ENCODE results near the gene GCSH. TPM values are rescaled to one million over a fixed set of nuclear protein-coding genes. Genes with fewer than 3 reads are reported as not detected.

Gene GCSH
- total RNA-seq = 34.5 TPM

GRCh38 chr16:81095953-81096714 lies at the start of gene GCSH:
TSS of gene GCSH (minus strand) at chr16:81096395. CDS start at chr16:81096278, 117 bp downstream.

DNA sequence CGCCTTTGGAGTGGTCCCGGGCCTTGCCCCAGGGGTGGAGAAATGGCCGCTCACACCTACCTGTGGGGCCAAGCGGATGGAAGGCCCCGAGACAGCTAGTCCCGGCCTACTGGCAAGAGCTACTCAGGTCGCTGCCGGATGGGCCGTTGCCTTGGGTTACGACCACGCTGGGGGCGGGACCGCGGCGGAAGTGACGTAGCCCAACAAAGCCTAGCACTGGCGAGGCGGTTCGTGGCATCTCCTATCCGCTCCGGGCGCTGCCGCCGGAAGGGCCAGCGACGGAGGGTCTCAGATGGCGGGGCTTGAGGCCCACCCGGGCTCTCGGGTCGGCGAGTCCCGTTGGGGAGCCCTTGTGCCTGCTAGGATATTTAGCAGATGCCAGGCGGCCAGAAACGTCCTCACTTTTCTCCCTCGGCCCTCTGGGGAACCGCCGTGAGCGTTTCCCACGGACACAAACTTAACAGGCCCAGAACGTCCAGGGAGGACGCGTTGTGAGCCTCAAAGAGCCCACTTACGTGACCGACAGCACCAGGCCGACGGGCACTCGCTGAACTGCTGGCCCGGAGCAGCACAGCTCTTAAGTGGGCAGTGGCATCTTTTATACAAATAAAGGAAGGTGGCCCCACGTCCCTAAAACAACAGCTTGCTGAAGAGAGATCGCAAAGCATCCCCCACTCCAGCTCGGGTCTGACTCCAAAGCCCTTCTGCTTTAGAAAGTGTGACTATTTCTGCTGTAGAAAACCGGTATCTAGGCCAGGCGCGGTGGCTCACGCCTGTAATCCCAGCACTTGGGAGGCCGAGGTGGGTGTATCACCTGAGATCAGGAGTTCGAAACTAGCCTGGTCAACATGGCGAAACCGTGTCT lies 18.9 kb downstream of the GCSH start, which contains the start of gene C16orf46:
TSS of gene C16orf46 (minus strand) at position 163 of the 865 bp plus-strand sequence. CDS start 13,283 bp downstream, outside the sequence.

GRCh38 chr16:81035398-81035974 lies 60.7 kb downstream of the GCSH start, which contains the start of gene ATMIN:
TSS of gene ATMIN (plus strand) at chr16:81035842. CDS start at chr16:81035871, 29 bp downstream.

Other genes with a start within 250 kb of the GCSH start
- 37.1 TPM for gene CMC2, start 89.5 kb downstream of the GCSH start, total RNA-seq
- gene CENPN, start 89.2 kb downstream of the GCSH start, total RNA-seq = 10.0 TPM
- 44.5 TPM for gene ATMIN, start 60.6 kb downstream of the GCSH start, total RNA-seq
- gene C16orf46, start 19.2 kb downstream of the GCSH start, total RNA-seq = 2.3 TPM
- 11.5 TPM for gene BCO1, start 142.3 kb upstream of the GCSH start, total RNA-seq
- gene GAN, start 218.6 kb upstream of the GCSH start, total RNA-seq = 21.2 TPM